HepG2 (cell line): ENCODE data around the gene CTDSP2.

Source experiments
- CHD2 ChIP-seq: IDR thresholded peaks from 2 replicates; pipeline ENCODE4 v1.6.1; 2011; ENCODE audit warnings: low read depth, low read length, improper control_type of control experiment
- EZH2 ChIP-seq: conservative IDR thresholded peaks from 2 replicates; pipeline ENCODE4 v1.6.1; 2012; ENCODE audit warnings: mild to moderate bottlenecking, low read depth, low read length, moderate library complexity
- FOXK1 ChIP-seq: sonication (generic); formaldehyde crosslinking; IDR thresholded peaks from 2 replicates; pipeline ENCODE4 v1.4.0; 2020; ENCODE audit warnings: low read depth, missing genetic modification reagents, borderline replicate concordance
- GABPB1 ChIP-seq: IDR thresholded peaks from 2 replicates; pipeline ENCODE4 v1.6.1; 2016; ENCODE audit warnings: mild to moderate bottlenecking, missing genetic modification reagents, moderate library complexity, missing compliant biosample characterization

DNA sequence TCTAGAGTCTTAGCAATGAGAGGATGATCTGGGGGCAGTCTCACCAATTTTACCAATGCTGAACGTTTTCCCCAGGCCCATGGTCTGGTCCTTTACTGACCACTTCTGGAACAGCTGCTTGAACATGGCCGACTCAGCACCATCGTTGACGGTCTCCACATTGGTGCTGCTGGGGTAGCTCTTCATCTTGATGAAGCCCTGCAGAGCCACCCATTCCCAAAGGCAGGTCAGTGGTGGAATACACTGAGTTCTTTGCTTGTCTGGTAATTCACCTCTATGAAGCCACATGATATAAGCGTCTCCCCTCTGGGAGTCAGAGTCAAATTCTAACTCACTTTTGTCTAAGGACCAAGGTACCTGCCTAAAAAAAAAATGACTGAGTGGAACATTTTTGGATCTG lies 38.2 kb downstream of the CTDSP2 start:
- no peak for TF ChIP-seq CHD2
- TF ChIP-seq EZH2 = no peak
- TF ChIP-seq GABPB1 (CRISPR knock-in tag) = no peak
- TF ChIP-seq FOXK1 = no peak
